ENCODE results near the gene SRPK2. TPM values are rescaled to one million over a fixed set of nuclear protein-coding genes. Genes with fewer than 3 reads are reported as not detected.

The SRPK2 gene
- total and polyA plus RNA-seq, 2 of the 8 experiments (the other 6 are each of a cell fraction or from before 2014, with no cell fraction given): 10.0 to 47.1 TPM

DNA sequence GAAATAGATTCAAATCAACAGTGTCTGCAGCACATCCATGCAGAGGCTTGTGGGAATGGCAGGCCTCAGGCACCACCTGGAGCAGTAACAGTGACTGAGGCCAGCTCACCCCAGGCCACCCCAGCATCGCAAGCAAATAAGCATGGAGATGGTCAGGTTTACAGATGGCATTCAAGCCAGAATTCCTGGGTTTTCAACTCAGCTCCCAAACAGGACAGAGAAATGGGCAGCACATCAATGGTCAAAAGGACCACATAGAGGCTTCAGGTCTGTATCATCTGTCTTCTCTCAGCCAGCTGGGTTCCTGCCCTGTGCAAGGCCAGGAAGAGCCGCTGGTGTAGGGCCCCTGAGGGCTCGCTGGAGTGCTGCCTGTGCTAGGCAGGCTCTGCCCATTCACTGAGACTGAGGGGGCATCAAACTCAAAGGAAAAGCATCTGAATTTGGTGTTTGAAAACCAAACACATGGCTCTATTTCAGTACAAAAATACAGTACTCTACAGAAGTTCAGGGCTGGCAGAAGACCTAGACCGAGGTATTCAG, 262.2 kb downstream of the SRPK2 start:
- H2BK5ac ChIP-seq (ENCODE audit: low read depth, low read length): no peak overlapping the region
- 87% methylated on average over 4 of the region's 4 CpGs; no CpG with 5 or more reads in 1 of the 2 experiments for WGBS, 2 experiments (ENCODE audit: extremely low coverage in 1 of 2, insufficient coverage in 1 of 2, insufficient read length in 1 of 2, insufficient replicate concordance in 2 of 2, low coverage in 1 of 2, low lambda C conversion rate in 2 of 2, missing lambda C conversion rate in 1 of 2)
- no peak overlapping the region for H3K23ac ChIP-seq (ENCODE audit: insufficient read length)
- H3K4me2 ChIP-seq (ENCODE audit: insufficient read depth in 1 of 2, low read depth in 2 of 2, low read length in 2 of 2): no peak overlapping the region
- no peak overlapping the region for H2BK20ac ChIP-seq (ENCODE audit: low read length)
- H3K79me1 ChIP-seq (ENCODE audit: low read depth, low read length): no peaks in the 10 kb centered on the region; the same call in 1 of the 2 replicates
- no peaks in the 10 kb centered on the region for H3K4me1 ChIP-seq (replicated peaks in 1 of 4; ENCODE audit: control insufficient read depth in 3 of 4, insufficient read depth in 4 of 4, low read length in 3 of 4)
- no peak overlapping the region for H3K56ac ChIP-seq (replicated peaks; ENCODE audit: insufficient read length, low read depth, low read length)
- no peak overlapping the region for H4K8ac ChIP-seq (ENCODE audit: extremely low read depth, insufficient read depth, low read length)
- no peaks in the 10 kb centered on the region for H3K23me2 ChIP-seq (ENCODE audit: low read depth, low read length)
- no peak overlapping the region for H2BK15ac ChIP-seq (ENCODE audit: low read length)
- peaks cover 0 to 5% (median 2%) of the 10 kb centered on the region in 4 experiments; a peak in 2 of 8 replicates for H3K36me3 ChIP-seq (ENCODE audit: control insufficient read depth in 2 of 4, insufficient read depth in 4 of 4, low read length in 3 of 4)
- no peak overlapping the region for H3K4me3 ChIP-seq (ENCODE audit: extremely low read depth in 1 of 4, insufficient read depth in 2 of 4, low read depth in 3 of 4, low read length in 4 of 4)
- H3K27ac ChIP-seq (ENCODE audit: low read depth, low read length): no peak overlapping the region
- H2BK12ac ChIP-seq (ENCODE audit: low read depth, low read length): no peak overlapping the region
- CTCF ChIA-PET (ENCODE audit: partially characterized antibody): interaction anchor here (0.5 to 1.9 kb wide), 3 partner anchors 10 to 385 kb away, joined by 3 to 9 read pairs (median 5); no protein-coding TSS in a partner anchor
- H3K18ac ChIP-seq (ENCODE audit: extremely low read depth, low read length): no peak overlapping the region
- H4K20me1 ChIP-seq (replicated peaks in 1 of 2; ENCODE audit: control insufficient read depth in 1 of 2, insufficient read depth in 2 of 2, low read length in 2 of 2): no peaks in the 10 kb centered on the region
- no peaks in the 10 kb centered on the region for H3K79me2 ChIP-seq (ENCODE audit: control insufficient read depth in 1 of 2, insufficient read depth in 2 of 2, low read length in 2 of 2)
- no peak overlapping the region for H4K5ac ChIP-seq (ENCODE audit: insufficient read length, low read depth, low read length)
- POLR2A ChIA-PET (ENCODE audit: partially characterized antibody): interaction anchor here (0.7 kb wide), 1 partner anchor 17 kb away, joined by 3 read pairs; no protein-coding TSS in a partner anchor
- H3K9ac ChIP-seq (replicated peaks in 1 of 4; ENCODE audit: extremely low read depth in 1 of 4, low read depth in 3 of 4, low read length in 3 of 4): no peak overlapping the region
- H4K91ac ChIP-seq (replicated peaks; ENCODE audit: insufficient read length, low read length): no peak overlapping the region
- no peak overlapping the region for H3K4ac ChIP-seq (replicated peaks; ENCODE audit: insufficient read length, low read depth, low read length)
- H3K9me3 ChIP-seq (ENCODE audit: insufficient read depth in 2 of 2, low read depth in 1 of 2, low read length in 1 of 2): no peaks in the 10 kb centered on the region
- FAIRE-seq (no peak), DNase-seq (ENCODE audit: low read depth in 1 of 2, low spot score in 2 of 2) (no peak)
- H2AFZ ChIP-seq (ENCODE audit: low read length): no peak overlapping the region
- no peak overlapping the region for H3K14ac ChIP-seq (ENCODE audit: insufficient read length)
- H2AK5ac ChIP-seq (ENCODE audit: low read depth, low read length): no peak overlapping the region
- no peak overlapping the region for H2BK120ac ChIP-seq (replicated peaks; ENCODE audit: low read depth, low read length)
- H3K27me3 ChIP-seq (replicated peaks in 1 of 4; ENCODE audit: control insufficient read depth in 3 of 4, extremely low read depth in 1 of 4, insufficient read depth in 3 of 4, low read length in 3 of 4): no peaks in the 10 kb centered on the region
- TF ChIP-seq POLR2A (IDR thresholded peaks at IDR 0.05; ENCODE audit: control extremely low read depth in 1 of 2, low read depth in 2 of 2, low read length in 2 of 2) (no peak), CREB1 (IDR thresholded peaks at IDR 0.05) (no peak), NRF1 (IDR thresholded peaks at IDR 0.05; ENCODE audit: low read depth, low read length) (no peak), CTBP2 (IDR thresholded peaks at IDR 0.05; ENCODE audit: borderline replicate concordance, insufficient read depth, insufficient read length, low read length) (no peak), GTF2F1 (IDR thresholded peaks at IDR 0.05; ENCODE audit: borderline replicate concordance, low read depth, low read length) (no peak), TCF12 (IDR thresholded peaks at IDR 0.05; ENCODE audit: low read depth, low read length) (no peak), KDM1A (IDR thresholded peaks at IDR 0.05; ENCODE audit: borderline replicate concordance, low read length) (no peak), CBX5 (IDR thresholded peaks at IDR 0.05; ENCODE audit: low read depth, low read length) (no peak), CHD2 (IDR thresholded peaks at IDR 0.05; ENCODE audit: low read length) (no peak), POU5F1 (IDR thresholded peaks at IDR 0.05; ENCODE audit: low read depth, low read length) (no peak), TAF1 (IDR thresholded peaks at IDR 0.05; ENCODE audit: low read depth, low read length) (no peak)
- TF ChIP-seq, protein P1, sequence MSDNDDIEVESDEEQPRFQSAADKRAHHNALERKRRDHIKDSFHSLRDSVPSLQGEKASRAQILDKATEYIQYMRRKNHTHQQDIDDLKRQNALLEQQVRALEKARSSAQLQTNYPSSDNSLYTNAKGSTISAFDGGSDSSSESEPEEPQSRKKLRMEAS (IDR thresholded peaks at IDR 0.05): no peak
